Activated CD8-positive, alpha-beta T cell treated with anti-CD3 and anti-CD28 coated beads for 36 hours (primary cell): ENCODE measurements around the gene FAM120A. TPM values are rescaled to one million over a fixed set of nuclear protein-coding genes. Genes with fewer than 3 reads are reported as not detected.

ENCODE experiments used
- ATAC-seq: fragments of 200-7000 bp; cut with Tn5 transposase; one replicate; pipeline ENCODE4 v1.10.0; 2021; ENCODE audit warnings: mild to moderate bottlenecking, moderate library complexity
- CTCF ChIA-PET: fragments of 350-600 bp; sonication (Branson Sonifier 250); formaldehyde crosslinking; loops from one replicate; lab custom pipeline; 2021; ENCODE audit warnings: antibody characterized with exemption; lab: Charles Lee
- POLR2A ChIA-PET: fragments of 350-600 bp; sonication (Branson Sonifier 250); formaldehyde crosslinking; loops from one replicate; lab custom pipeline; 2021; ENCODE audit warnings: antibody characterized with exemption; lab: Charles Lee
- DNase-seq: peaks from one replicate; pipeline ENCODE4 v3.0.0-alpha.2; 2020
- H3K27ac Mint-ChIP-seq: one replicate; pipeline ENCODE4 v1.8.0; 2021; ENCODE audit warnings: mild to moderate bottlenecking, mixed read lengths
- H3K27me3 Mint-ChIP-seq: one replicate; pipeline ENCODE4 v1.8.0; 2021; ENCODE audit warnings: mixed read lengths
- H3K36me3 Mint-ChIP-seq: one replicate; pipeline ENCODE4 v1.8.0; 2021; ENCODE audit warnings: low read depth, mixed read lengths
- H3K4me1 Mint-ChIP-seq: one replicate; pipeline ENCODE4 v1.8.0; 2021; ENCODE audit warnings: low read depth, mixed read lengths
- H3K4me3 Mint-ChIP-seq: one replicate; pipeline ENCODE4 v1.8.0; 2021; ENCODE audit warnings: mild to moderate bottlenecking, moderate library complexity, mixed read lengths
- H3K9me3 Mint-ChIP-seq: one replicate; pipeline ENCODE4 v1.8.0; 2021; ENCODE audit warnings: mixed read lengths
- CTCF ChIP-seq: fragments of 200-600 bp; IDR thresholded peaks from one replicate; pipeline ENCODE4 v1.8.0; 2022; ENCODE audit warnings: antibody characterized with exemption, mild to moderate bottlenecking
- intact Hi-C: fragments of 100-400 bp; cut with micrococcal nuclease; formaldehyde crosslinking; loops from one replicate; pipeline ENCODE4 v1.10.0; 2022
- total RNA-seq, 2 experiments: library from RNA; stranded (reverse); gene quantifications; one replicate each; pipeline ENCODE4 v1.2.3, GENCODE V29; 2021

Gene FAM120A
- total RNA-seq, result 100 to 1,000 TPM; 121 to 125 TPM

- intact Hi-C loops, result loop anchor here (10.0 kb wide), 1 partner anchor 114 kb away; no protein-coding TSS in a partner anchor
- ChIA-PET POLR2A (interaction anchor here (0.8 to 4.7 kb wide), 8 partner anchors 9 to 354 kb away, joined by 3 to 31 read pairs (median 4); no protein-coding TSS in a partner anchor), CTCF (interaction anchor here (0.7 to 1.1 kb wide), 4 partner anchors 10 to 342 kb away, joined by 3 to 7 read pairs (median 4); no protein-coding TSS in a partner anchor)
- Mint-ChIP-seq H3K9me3 (no peaks in the 10 kb centered on the region), H3K27ac (peak within 1 kb of the TSS; percentile 95), H3K4me3 (peak within 1 kb of the TSS; percentile 87), H3K36me3 (peaks cover 64% of the 10 kb centered on the region), H3K4me1 (peaks cover 36% of the 10 kb centered on the region), H3K27me3 (no peaks in the 10 kb centered on the region)
- ATAC-seq (peak; percentile 80), DNase-seq (peak; percentile 76)
- no peak for TF ChIP-seq CTCF
These were observed at the start of gene FAM120A for GRCh38 chr9:93450945-93451815. Gene FAM120A, plus strand, starts transcription at chr9:93451685. Its CDS starts 231 bp downstream, at chr9:93451916.

GRCh38 chr9:93406371-93406770, 45.1 kb upstream of the FAM120A start:
- Mint-ChIP-seq H3K36me3 (no peaks in the 10 kb centered on the region), H3K4me1 (no peaks in the 10 kb centered on the region), H3K4me3 (no peak overlapping the region), H3K9me3 (no peaks in the 10 kb centered on the region), H3K27ac (no peak overlapping the region), H3K27me3 (peaks cover 15% of the 10 kb centered on the region)
- DNase-seq, result no peak
- no peak for ATAC-seq
- intact Hi-C loops, result no loop called here
- ChIA-PET CTCF (no interaction called here), POLR2A (interaction anchor here (0.6 kb wide), 1 partner anchor 109 kb away, joined by 5 read pairs; no protein-coding TSS in a partner anchor)
- TF ChIP-seq CTCF, result no peak

GRCh38 chr9:93413530-93413929, 38.0 kb upstream of the FAM120A start:
- intact Hi-C loops, result no loop called here
- no peak for TF ChIP-seq CTCF
- peaks cover 9% of the 10 kb centered on the region for H3K9me3 Mint-ChIP-seq
- no peak overlapping the region for H3K27ac Mint-ChIP-seq
- peaks cover 25% of the 10 kb centered on the region for H3K27me3 Mint-ChIP-seq
- ChIA-PET POLR2A (no interaction called here), CTCF (no interaction called here)
- DNase-seq (no peak), ATAC-seq (no peak)
- no peak overlapping the region for H3K4me3 Mint-ChIP-seq
- peaks cover 6% of the 10 kb centered on the region for H3K4me1 Mint-ChIP-seq
- peaks cover 2% of the 10 kb centered on the region for H3K36me3 Mint-ChIP-seq

GRCh38 chr9:93415176-93415690, 36.3 kb upstream of the FAM120A start:
- H3K9me3 Mint-ChIP-seq, result peaks cover 13% of the 10 kb centered on the region
- ChIA-PET CTCF (interaction anchor here (1.2 kb wide), 1 partner anchor 112 kb away, joined by 3 read pairs; no protein-coding TSS in a partner anchor), POLR2A (no interaction called here)
- peaks cover 6% of the 10 kb centered on the region for H3K4me1 Mint-ChIP-seq
- intact Hi-C loops, result no loop called here
- H3K4me3 Mint-ChIP-seq, result no peak overlapping the region
- TF ChIP-seq CTCF, result no peak
- DNase-seq (no peak), ATAC-seq (no peak)
- H3K27ac Mint-ChIP-seq, result no peak overlapping the region
- H3K36me3 Mint-ChIP-seq, result peaks cover 4% of the 10 kb centered on the region
- H3K27me3 Mint-ChIP-seq, result peaks cover 20% of the 10 kb centered on the region
